Keratinocyte (primary cell): ENCODE results near the gene TACR1. TPM values are rescaled to one million over a fixed set of nuclear protein-coding genes. Genes with fewer than 3 reads are reported as not detected.

Source experiments
- DNase-seq: peaks from one replicate; pipeline ENCODE4 v3.0.0-alpha.2; 2011; ENCODE audit warnings: low read depth, missing footprints, low spot score
- FAIRE-seq: peaks from 2 replicates; lab custom pipeline; 2011; peaks lifted over from hg19 to GRCh38; lab: Jason Lieb, UNC
- H2AFZ ChIP-seq: 2 replicates; pipeline ENCODE4 v1.6.0; 2012; ENCODE audit warnings: low read length, control low read depth, inconsistent platforms; ENCODE audit not compliant: control insufficient read depth
- H3K27ac ChIP-seq: 2 replicates; pipeline ENCODE4 v1.5.1; 2011; ENCODE audit warnings: low read length; ENCODE audit not compliant: control insufficient read depth, insufficient read depth
- H3K27me3 ChIP-seq: 3 replicates; pipeline ENCODE4 v1.6.0; 2011; ENCODE audit warnings: low read length; ENCODE audit not compliant: control insufficient read depth, insufficient read depth; ENCODE audit errors: extremely low read depth
- H3K36me3 ChIP-seq, 2 experiments: 2 replicates in 1 of 2; 3 replicates in 1 of 2; pipeline ENCODE4 v1.5.1; 2011; ENCODE audit warnings: low read length in 2 of 2, mild to moderate bottlenecking in 1 of 2; ENCODE audit not compliant: control insufficient read depth in 2 of 2, insufficient read depth in 2 of 2; ENCODE audit errors: extremely low read depth in 1 of 2
- H3K4me1 ChIP-seq: 3 replicates; pipeline ENCODE4 v1.5.1; 2011; ENCODE audit warnings: low read length; ENCODE audit not compliant: control insufficient read depth, insufficient read depth; ENCODE audit errors: extremely low read depth
- H3K4me2 ChIP-seq: 3 replicates; pipeline ENCODE4 v1.6.0; 2011; ENCODE audit warnings: low read depth, low read length; ENCODE audit not compliant: control insufficient read depth, insufficient read depth; ENCODE audit errors: extremely low read depth
- H3K4me3 ChIP-seq, 3 experiments: fragments of 200-600 bp in 1 of 3; sonication (generic) in 1 of 3; 2 replicates in 2 of 3; 3 replicates in 1 of 3; pipeline ENCODE4 v1.5.1; 2011 to 2016; ENCODE audit warnings: low read length in 3 of 3, mild to moderate bottlenecking in 3 of 3, control low read depth in 2 of 3, inconsistent platforms in 1 of 3, low read depth in 1 of 3, mixed read lengths in 1 of 3, mixed run types in 1 of 3, moderate library complexity in 1 of 3; ENCODE audit not compliant: control insufficient read depth in 2 of 3, insufficient read depth in 2 of 3; ENCODE audit errors: extremely low read depth in 1 of 3
- H3K79me2 ChIP-seq: 2 replicates; pipeline ENCODE4 v1.6.0; 2012; ENCODE audit warnings: low read length; ENCODE audit not compliant: control insufficient read depth, insufficient read depth
- H3K9ac ChIP-seq: 3 replicates; pipeline ENCODE4 v1.6.0; 2011; ENCODE audit warnings: low read length; ENCODE audit not compliant: control insufficient read depth, insufficient read depth; ENCODE audit errors: extremely low read depth
- H3K9me1 ChIP-seq: 3 replicates; pipeline ENCODE4 v1.6.0; 2011; ENCODE audit warnings: low read length; ENCODE audit not compliant: control insufficient read depth, insufficient read depth; ENCODE audit errors: extremely low read depth
- H3K9me3 ChIP-seq: 2 replicates; pipeline ENCODE4 v1.5.1; 2012; ENCODE audit warnings: low read depth, low read length; ENCODE audit not compliant: control insufficient read depth
- H4K20me1 ChIP-seq: 3 replicates; pipeline ENCODE4 v1.6.0; 2011; ENCODE audit warnings: low read length; ENCODE audit not compliant: control insufficient read depth, insufficient read depth; ENCODE audit errors: extremely low read depth
- CTCF ChIP-seq, 3 experiments: IDR thresholded peaks in 1 of 3; conservative IDR thresholded peaks in 1 of 3; optimal IDR thresholded peaks in 1 of 3; 2 replicates in 2 of 3; 3 replicates in 1 of 3; pipeline versions ENCODE3 to v1.5.1; 2011; ENCODE audit warnings: low read length in 3 of 3, mild to moderate bottlenecking in 3 of 3, moderate library complexity in 2 of 3, control low read depth in 1 of 3, inconsistent platforms in 1 of 3; ENCODE audit not compliant: insufficient read depth in 2 of 3; ENCODE audit errors: extremely low read depth in 1 of 3
- EZH2 ChIP-seq: IDR thresholded peaks from one replicate; pipeline ENCODE4 v1.6.1; 2012; ENCODE audit warnings: inconsistent platforms, mild to moderate bottlenecking, low read length, moderate library complexity
- dilution Hi-C: fragments of 300-500 bp; cut with MboI; formaldehyde crosslinking; loops from one replicate; pipeline ENCODE4 v1.7.0; 2020; ENCODE audit warnings: low sequenced_read_pairs; ENCODE audit not compliant: extremely low pct_ligation_motif_present
- polyA plus RNA-seq, 5 experiments: library from polyadenylated mRNA; depleted of rRNA in 3 of 5; stranded (reverse) in 3 of 5; stranded (forward) in 1 of 5; unstranded in 1 of 5; fragments of >200 nt; gene quantifications; 1 replicate in 1 of 5; 2 replicates in 3 of 5; 3 replicates in 1 of 5; pipeline versions ENCODE4 v1.2.1 to v1.2.3, GENCODE V29; 2011 to 2012; ENCODE audit warnings: missing spikeins in 2 of 5, low read depth in 1 of 5, low replicate concordance in 1 of 5

TACR1 gene
- polyA plus RNA-seq, 1 donor (not counting 4 experiments of a cell fraction or from before 2014, with no cell fraction given), result not detected

GRCh38 chr2:75134860-75135259 lies 64.5 kb downstream of the TACR1 start:
- Histone ChIP-seq H3K27me3 (peaks cover 8% of the 10 kb centered on the region), H3K79me2 (no peaks in the 10 kb centered on the region), H3K4me1 (no peaks in the 10 kb centered on the region), H4K20me1 (no peaks in the 10 kb centered on the region), H3K36me3 (no peaks in the 10 kb centered on the region), H3K4me2 (no peak overlapping the region), H3K9me1 (no peaks in the 10 kb centered on the region), H3K27ac (no peak overlapping the region), H3K9me3 (no peaks in the 10 kb centered on the region), H3K4me3 (no peak overlapping the region), H3K9ac (no peak overlapping the region), H2AFZ (no peak overlapping the region)
- dilution Hi-C loops, result no loop called here
- TF ChIP-seq CTCF (optimal IDR thresholded peaks at IDR 0.05 in 1 of 3, IDR thresholded peaks at IDR 0.05 in 1 of 3, conservative IDR thresholded peaks at IDR 0.05 in 1 of 3; ENCODE audit: extremely low read depth in 1 of 3, insufficient read depth in 2 of 3, low read length in 3 of 3) (no peak), EZH2 (no peak)
- DNase-seq, result no peak
- FAIRE-seq, result no peak

DNA sequence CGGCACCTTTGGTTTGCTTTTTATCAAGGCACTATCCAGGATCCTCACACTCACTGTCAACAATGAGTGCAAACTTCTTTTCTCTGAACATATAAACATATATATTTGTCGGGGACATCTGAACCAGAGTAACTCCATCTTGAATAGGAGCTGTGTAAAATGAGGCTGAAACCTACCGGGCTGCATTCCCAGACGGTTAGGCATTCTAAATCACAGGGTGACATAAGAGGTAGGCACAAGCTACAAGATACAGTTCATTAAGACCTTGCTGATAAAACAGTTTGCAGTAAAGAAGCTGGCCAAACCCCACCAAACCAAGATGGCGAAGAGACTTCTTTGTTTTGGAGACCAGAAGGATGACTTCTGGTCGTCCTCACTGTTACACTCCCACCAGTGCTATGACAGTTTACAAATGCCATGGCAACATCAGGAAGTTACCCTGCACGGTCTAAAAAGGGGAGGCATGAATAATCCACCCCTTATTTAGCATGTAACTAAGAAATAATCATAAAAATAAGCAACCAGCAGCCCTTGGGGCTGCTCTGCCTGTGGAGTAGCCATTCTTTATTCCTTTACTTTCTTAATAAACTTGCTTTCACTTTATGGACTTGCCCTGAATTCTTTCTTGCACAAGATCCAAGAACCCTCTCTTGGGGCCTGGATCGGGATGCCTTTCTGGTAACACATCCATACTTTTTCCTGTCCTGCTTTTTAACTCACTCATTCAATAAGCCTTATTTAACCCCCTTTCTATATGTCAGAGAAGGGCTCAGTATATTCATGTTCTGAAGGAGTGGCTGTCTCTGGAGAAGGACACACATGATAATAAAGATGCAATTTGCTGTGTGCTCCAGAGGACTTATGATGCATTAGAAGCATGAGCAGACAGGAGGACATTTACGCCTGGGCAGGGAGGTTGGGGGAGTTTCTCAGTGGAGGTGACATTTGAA lies 65.4 kb downstream of the TACR1 start:
- Histone ChIP-seq H3K79me2 (no peaks in the 10 kb centered on the region), H3K4me1 (no peaks in the 10 kb centered on the region), H3K4me2 (no peak overlapping the region), H3K36me3 (no peaks in the 10 kb centered on the region), H3K27me3 (no peaks in the 10 kb centered on the region), H3K4me3 (no peak overlapping the region), H2AFZ (no peak overlapping the region), H3K9ac (no peak overlapping the region), H3K9me1 (no peaks in the 10 kb centered on the region), H4K20me1 (no peaks in the 10 kb centered on the region), H3K27ac (no peak overlapping the region), H3K9me3 (no peaks in the 10 kb centered on the region)
- dilution Hi-C loops, result no loop called here
- no peak for FAIRE-seq
- no peak for DNase-seq
- no peak for TF ChIP-seq EZH2
- TF ChIP-seq CTCF (optimal IDR thresholded peaks at IDR 0.05 in 1 of 3, IDR thresholded peaks at IDR 0.05 in 1 of 3, conservative IDR thresholded peaks at IDR 0.05 in 1 of 3; ENCODE audit: extremely low read depth in 1 of 3, insufficient read depth in 2 of 3, low read length in 3 of 3), result no peak
